Transverse colon (tissue), 4 donors: Measurements from ENCODE around the gene ALDOC. TPM values are rescaled to one million over a fixed set of nuclear protein-coding genes. Genes with fewer than 3 reads are reported as not detected.

Experiments used
- DNase-seq: peaks from one replicate; pipeline ENCODE4 v3.0.0-alpha.2; 2019
- H3K27ac ChIP-seq, 4 donors: fragments of 200-600 bp; sonication (generic); 2 replicates each; pipeline ENCODE4 v1.5.1; 2016 to 2018; ENCODE audit warnings: inconsistent platforms in 4 of 4
- H3K27me3 ChIP-seq: fragments of 200-600 bp; sonication (generic); 2 replicates; pipeline ENCODE4 v1.5.1; 2017; ENCODE audit warnings: inconsistent platforms
- H3K36me3 ChIP-seq, 4 donors: fragments of 200-600 bp; sonication (generic); 2 replicates each; pipeline ENCODE4 v1.5.1; 2017 to 2019; ENCODE audit warnings: inconsistent platforms in 4 of 4
- H3K4me1 ChIP-seq, 4 donors: fragments of 200-600 bp; sonication (generic); 2 replicates each; pipeline ENCODE4 v1.5.1; 2017 to 2020; ENCODE audit warnings: inconsistent platforms in 4 of 4
- H3K4me3 ChIP-seq, 4 donors: fragments of 200-600 bp; sonication (generic); 1 replicate in 1 of 4; 2 replicates in 3 of 4; pipeline versions ENCODE4 v1.5.1 to v1.6.1; 2017 to 2019; ENCODE audit warnings: inconsistent platforms in 4 of 4
- H3K9me3 ChIP-seq, 2 donors: fragments of 200-600 bp; sonication (generic); 2 replicates each; pipeline ENCODE4 v1.5.1; 2017 to 2019; ENCODE audit warnings: inconsistent platforms in 2 of 2
- CTCF ChIP-seq, 5 experiments: fragments of 200-600 bp in 3 of 5; fragments of 450-650 bp in 2 of 5; sonication (generic) in 3 of 5; IDR thresholded peaks; 1 replicate in 2 of 5; 2 replicates in 3 of 5; pipeline ENCODE4 v1.5.1; 2016 to 2017; ENCODE audit warnings: antibody characterized with exemption in 5 of 5, inconsistent platforms in 3 of 5, mild to moderate bottlenecking in 2 of 5, moderate library complexity in 1 of 5
- EP300 ChIP-seq: sonication (generic); formaldehyde crosslinking; IDR thresholded peaks from one replicate; pipeline ENCODE4 v1.6.1; 2017; ENCODE audit warnings: antibody characterized with exemption, low read depth
- POLR2A ChIP-seq: fragments of 450-650 bp; IDR thresholded peaks from one replicate; pipeline ENCODE4 v1.6.1; 2016; ENCODE audit warnings: antibody characterized with exemption, mild to moderate bottlenecking, moderate library complexity
- POLR2AphosphoS5 ChIP-seq, 3 donors: sonication (generic); formaldehyde crosslinking; IDR thresholded peaks; one replicate each; pipeline ENCODE4 v1.6.1; 2016; ENCODE audit warnings: antibody characterized with exemption in 3 of 3
- WGBS, 2 donors: methylation state at CpG; one replicate each; pipeline ENCODE4 v1.1.5; 2018; ENCODE audit warnings: low coverage in 1 of 2; 5-methylcytosine and 5-hydroxymethylcytosine counted together
- in situ Hi-C, 4 donors: fragments of 200-750 bp; cut with MboI; loops; one replicate each; pipeline versions ENCODE4 v1.15.0 to v1.15.1; 2017; ENCODE audit warnings: low sequenced_read_pairs in 3 of 4, low pct_ligation_motif_present in 1 of 4, low pct_unique_long_range_greater_than_20kb in 1 of 4
- intact Hi-C: fragments of 100-400 bp; cut with DNase I; formaldehyde crosslinking; loops from one replicate; pipeline ENCODE4 v1.15.1; 2023; ENCODE audit warnings: low total_unique reads
- total RNA-seq, 4 donors: library from RNA; depleted of rRNA; stranded (reverse); fragments of >200 nt; gene quantifications; one replicate each; pipeline ENCODE4 v1.1.0, GENCODE V29; 2016

The ALDOC gene
- total RNA-seq, 4 donors from 2014 or later: 3.0 to 46.1 (median 18.7) TPM

GRCh38 chr17:28524476-28525424 lies 51.9 kb downstream of the ALDOC start:
- intact Hi-C loops: no loop called here
- WGBS, 2 donors: 86 to 96% methylated on average over 5 to 19 of the region's 25 CpGs
- H3K36me3 ChIP-seq: no peaks in the 10 kb centered on the region
- H3K4me1 ChIP-seq: peaks cover 10 to 41% (median 23%) of the 10 kb centered on the region in 4 donors
- peak; percentile 61 for DNase-seq
- peak overlapping the region; percentile 58 to 80 (median 70) for H3K27ac ChIP-seq
- no peaks in the 10 kb centered on the region for H3K27me3 ChIP-seq
- in situ Hi-C loops: no loop called here
- no peaks in the 10 kb centered on the region for H3K9me3 ChIP-seq
- TF ChIP-seq EP300 (no peak), POLR2AphosphoS5 (IDR thresholded peaks at IDR 0.05) (no peak), POLR2A (no peak), CTCF (IDR thresholded peaks at IDR 0.05) (no peak)
- no peak overlapping the region for H3K4me3 ChIP-seq

GRCh38 chr17:28523876-28524275 lies 52.8 kb downstream of the ALDOC start:
- H3K4me3 ChIP-seq: no peak overlapping the region
- no peaks in the 10 kb centered on the region for H3K27me3 ChIP-seq
- H3K36me3 ChIP-seq: no peaks in the 10 kb centered on the region
- no peak for DNase-seq
- TF ChIP-seq POLR2AphosphoS5 (IDR thresholded peaks at IDR 0.05) (no peak), EP300 (no peak), CTCF (IDR thresholded peaks at IDR 0.05) (no peak), POLR2A (no peak)
- intact Hi-C loops (no loop called here), in situ Hi-C loops (no loop called here)
- peaks cover 10 to 37% (median 23%) of the 10 kb centered on the region in 4 donors for H3K4me1 ChIP-seq
- H3K27ac ChIP-seq: no peak overlapping the region
- 87% methylated on average over 11 of the region's 15 CpGs; no CpG with 5 or more reads in 1 of the 2 donors for WGBS, 2 donors
- no peaks in the 10 kb centered on the region for H3K9me3 ChIP-seq

- 63% methylated on average over 2 of the region's 6 CpGs; no CpG with 5 or more reads in 1 of the 2 donors for WGBS, 2 donors
- Histone ChIP-seq H3K4me1 (peaks cover 10 to 30% (median 22%) of the 10 kb centered on the region in 4 donors), H3K36me3 (no peaks in the 10 kb centered on the region), H3K27ac (no peak overlapping the region), H3K4me3 (no peak overlapping the region), H3K9me3 (no peaks in the 10 kb centered on the region), H3K27me3 (no peaks in the 10 kb centered on the region)
- DNase-seq: no peak
- intact Hi-C loops (no loop called here), in situ Hi-C loops (no loop called here)
- TF ChIP-seq EP300 (no peak), POLR2AphosphoS5 (IDR thresholded peaks at IDR 0.05) (no peak), POLR2A (no peak), CTCF (IDR thresholded peaks at IDR 0.05) (no peak)
Observed at GRCh38 chr17:28523186-28523585, 53.5 kb downstream of the ALDOC start.

Other genes starting within 250 kb of the ALDOC start
- 10 to 100 TPM in 3 of 4 donors, 1 to 10 TPM in 1; 7.2 to 46.0 (median 32.4) TPM for gene IFT20, start 241.4 kb downstream of the ALDOC start, total RNA-seq
- gene TNFAIP1, start 241.1 kb downstream of the ALDOC start, total RNA-seq: 100 to 1,000 TPM in 1 of 4 donors, 10 to 100 TPM in 3; 25.6 to 137 (median 49.4) TPM
- 10 to 100 TPM; 54.9 to 95.3 (median 66.5) TPM for gene POLDIP2, start 219.4 kb downstream of the ALDOC start, total RNA-seq
- not detected for gene SEBOX, start 211.7 kb downstream of the ALDOC start, total RNA-seq
- gene VTN, start 206.6 kb downstream of the ALDOC start, total RNA-seq: not detected
- 10 to 100 TPM in 2 of 4 donors, 1 to 10 TPM in 2; 6.0 to 22.1 (median 9.5) TPM for gene SARM1, start 205.2 kb downstream of the ALDOC start, total RNA-seq
- 10 to 100 TPM in 2 of 4 donors, 1 to 10 TPM in 2; 7.5 to 15.9 (median 11.0) TPM for gene SLC46A1, start 170.7 kb downstream of the ALDOC start, total RNA-seq
- 10 to 100 TPM in 3 of 4 donors, not detected in 1; 49.7 to 95.0 (median 50.3) TPM for gene SLC13A2, start 103.3 kb downstream of the ALDOC start, total RNA-seq
- under 1 TPM in 2 of 4 donors, not detected in 2; 0.14 to 0.32 TPM for gene FOXN1, start 70.5 kb downstream of the ALDOC start, total RNA-seq
- 10 to 100 TPM; 16.4 to 52.4 (median 32.8) TPM for gene UNC119, start 24.3 kb downstream of the ALDOC start, total RNA-seq
- 100 to 1,000 TPM in 2 of 4 donors, 10 to 100 TPM in 2; 18.1 to 182 (median 87.6) TPM for gene PIGS, start 5.4 kb downstream of the ALDOC start, total RNA-seq
- gene SPAG5, start 22.1 kb upstream of the ALDOC start, total RNA-seq: 10 to 100 TPM in 3 of 4 donors, 1 to 10 TPM in 1; 8.9 to 21.5 (median 13.6) TPM
- 10 to 100 TPM in 3 of 4 donors, 1 to 10 TPM in 1; 8.3 to 70.8 (median 22.1) TPM for gene RSKR, start 37.3 kb upstream of the ALDOC start, total RNA-seq
- gene BLTP2, start 68.3 kb upstream of the ALDOC start, total RNA-seq: 100 to 1,000 TPM; 117 to 120 (median 118) TPM
- 10 to 100 TPM; 32.2 to 69.9 (median 49.1) TPM for gene SDF2, start 85.0 kb upstream of the ALDOC start, total RNA-seq
- 100 to 1,000 TPM in 1 of 4 donors, 10 to 100 TPM in 3; 50.8 to 167 (median 61.6) TPM for gene SUPT6H, start 85.3 kb upstream of the ALDOC start, total RNA-seq
- 1 to 10 TPM in 2 of 4 donors, under 1 TPM in 1, not detected in 1; 0.96 to 2.9 (median 1.4) TPM for gene PROCA1, start 135.0 kb upstream of the ALDOC start, total RNA-seq
- gene RAB34, start 141.0 kb upstream of the ALDOC start, total RNA-seq: 10 to 100 TPM; 41.1 to 60.5 (median 50.0) TPM
- 100 to 1,000 TPM; 238 to 385 (median 342) TPM for gene RPL23A, start 143.1 kb upstream of the ALDOC start, total RNA-seq
- gene TLCD1, start 149.3 kb upstream of the ALDOC start, total RNA-seq: 10 to 100 TPM in 1 of 4 donors, 1 to 10 TPM in 1, not detected in 2; 5.6 to 11.5 TPM
- 10 to 100 TPM in 1 of 4 donors, 1 to 10 TPM in 3; 5.7 to 52.3 (median 8.3) TPM for gene NEK8, start 151.9 kb upstream of the ALDOC start, total RNA-seq
- 100 to 1,000 TPM in 3 of 4 donors, 10 to 100 TPM in 1; 65.7 to 191 (median 126) TPM for gene TRAF4, start 167.1 kb upstream of the ALDOC start, total RNA-seq